Mammary epithelial cell (primary cell): Measurements from ENCODE around the gene PTPN21.

ENCODE experiments used
- CTCF ChIP-seq, 2 donors: IDR thresholded peaks in 1 of 2; conservative IDR thresholded peaks in 1 of 2; 2 replicates each; pipeline ENCODE4 v1.5.1; 2011 to 2012; ENCODE audit warnings: inconsistent platforms in 2 of 2, low read length in 2 of 2, mild to moderate bottlenecking in 2 of 2, control low read depth in 1 of 2, low read depth in 1 of 2; ENCODE audit not compliant: insufficient read depth in 1 of 2; ENCODE audit errors: extremely low read depth in 1 of 2
- EZH2 ChIP-seq: IDR thresholded peaks from 2 replicates; pipeline ENCODE4 v1.6.1; 2012; ENCODE audit warnings: low read length, inconsistent platforms, borderline replicate concordance

GRCh38 chr14:88535149-88535548, 19.7 kb downstream of the PTPN21 start:
- TF ChIP-seq CTCF (conservative IDR thresholded peaks at IDR 0.05 in 1 of 2, IDR thresholded peaks at IDR 0.05 in 1 of 2; ENCODE audit: extremely low read depth in 1 of 2, insufficient read depth in 1 of 2, low read depth in 1 of 2, low read length in 2 of 2) = no peak
- no peak for TF ChIP-seq EZH2
